IMR-90 (cell line): ENCODE results near the gene AUTS2. TPM values are rescaled to one million over a fixed set of nuclear protein-coding genes. Genes with fewer than 3 reads are reported as not detected.

Experiments used
- ATAC-seq: fragments of 200-7000 bp; cut with Tn5 transposase; 2 replicates; pipeline ENCODE4 v1.9.1; 2020; ENCODE audit warnings: low read depth, mild to moderate bottlenecking, moderate library complexity
- BruUV-seq: library from RNA; stranded (reverse); fragments of 400-500 nt; replicated peaks from 2 replicates; lab custom pipeline; 2021; lab: Mats Ljungman, UMichigan
- CTCF ChIA-PET: fragments of 300-600 bp; formaldehyde crosslinking; extraction: SDS; loops from one replicate; lab custom pipeline; 2021; ENCODE audit warnings: antibody characterized with exemption; lab: Yijun Ruan, JAX
- POLR2A ChIA-PET: fragments of 300-600 bp; sonication (Branson Sonifier 250); formaldehyde crosslinking; loops from one replicate; lab custom pipeline; 2022; ENCODE audit warnings: antibody characterized with exemption; ENCODE audit not compliant: unreplicated experiment; lab: Charles Lee
- DNase-seq: peaks from one replicate; pipeline ENCODE4 v3.0.0; 2013
- H2AFZ ChIP-seq: replicated peaks from 2 replicates; pipeline ENCODE3; 2013; ENCODE audit warnings: low read length, mild to moderate bottlenecking; ENCODE audit not compliant: poor library complexity
- H2AK5ac ChIP-seq: 2 replicates; pipeline ENCODE4 v1.6.1; 2013; ENCODE audit warnings: low read depth, low read length, inconsistent platforms
- H2AK9ac ChIP-seq: replicated peaks from 2 replicates; pipeline ENCODE3; 2013; ENCODE audit warnings: mild to moderate bottlenecking, low read depth, low read length, moderate library complexity; ENCODE audit not compliant: poor library complexity
- H2BK120ac ChIP-seq: 2 replicates; pipeline ENCODE4 v1.6.1; 2013; ENCODE audit warnings: low read depth, low read length, inconsistent platforms
- H2BK15ac ChIP-seq: 3 replicates; pipeline ENCODE4 v1.6.1; 2013; ENCODE audit warnings: low read depth, low read length, inconsistent platforms
- H2BK20ac ChIP-seq: 2 replicates; pipeline ENCODE4 v1.6.1; 2013; ENCODE audit warnings: low read depth, mild to moderate bottlenecking, inconsistent platforms, low read length, moderate library complexity
- H2BK5ac ChIP-seq: 2 replicates; pipeline ENCODE4 v1.6.1; 2013; ENCODE audit warnings: mild to moderate bottlenecking, low read depth, low read length, inconsistent platforms; ENCODE audit not compliant: poor library complexity, severe bottlenecking
- H3K14ac ChIP-seq: replicated peaks from 2 replicates; pipeline ENCODE4 v1.6.1; 2013; ENCODE audit warnings: low read depth, low read length, inconsistent platforms
- H3K18ac ChIP-seq: 2 replicates; pipeline ENCODE4 v1.6.1; 2013; ENCODE audit warnings: low read depth, low read length, control low read depth
- H3K23ac ChIP-seq: 2 replicates; pipeline ENCODE4 v1.6.1; 2013; ENCODE audit warnings: low read depth, low read length, inconsistent platforms
- H3K27ac ChIP-seq: 2 replicates; pipeline ENCODE4 v1.5.1; 2013; ENCODE audit warnings: mild to moderate bottlenecking, control low read depth, low read length; ENCODE audit not compliant: insufficient read depth
- H3K27me3 ChIP-seq: 2 replicates; pipeline ENCODE4 v1.6.1; 2013; ENCODE audit warnings: low read length; ENCODE audit not compliant: control insufficient read depth, insufficient read depth
- H3K36me3 ChIP-seq: 2 replicates; pipeline ENCODE4 v1.6.1; 2013; ENCODE audit warnings: low read length, mixed read lengths; ENCODE audit not compliant: control insufficient read depth, insufficient read depth
- H3K4ac ChIP-seq: 2 replicates; pipeline ENCODE4 v1.6.1; 2013; ENCODE audit warnings: low read depth, low read length, inconsistent platforms
- H3K4me1 ChIP-seq: 2 replicates; pipeline ENCODE4 v1.6.1; 2013; ENCODE audit warnings: low read length, mixed read lengths; ENCODE audit not compliant: control insufficient read depth, insufficient read depth
- H3K4me2 ChIP-seq: 2 replicates; pipeline ENCODE4 v1.6.1; 2013; ENCODE audit warnings: low read depth, mild to moderate bottlenecking, control low read depth, low read length, moderate library complexity
- H3K4me3 ChIP-seq: 2 replicates; pipeline ENCODE4 v1.5.1; 2013; ENCODE audit warnings: low read depth, mild to moderate bottlenecking, control low read depth, low read length, moderate library complexity; ENCODE audit not compliant: insufficient read depth
- H3K56ac ChIP-seq: 2 replicates; pipeline ENCODE4 v1.6.1; 2013; ENCODE audit warnings: low read length, inconsistent platforms; ENCODE audit not compliant: insufficient read depth; ENCODE audit errors: extremely low read depth
- H3K79me1 ChIP-seq, 2 experiments: 2 replicates each; pipeline ENCODE4 v1.6.1; 2013; ENCODE audit warnings: low read length in 2 of 2, inconsistent platforms in 1 of 2, low read depth in 1 of 2
- H3K9ac ChIP-seq: 2 replicates; pipeline ENCODE4 v1.6.1; 2013; ENCODE audit warnings: low read depth, low read length, control low read depth
- H3K9me1 ChIP-seq: 2 replicates; pipeline ENCODE4 v1.6.1; 2013; ENCODE audit warnings: low read length, inconsistent platforms; ENCODE audit not compliant: insufficient read depth
- H3K9me3 ChIP-seq: 2 replicates; pipeline ENCODE4 v1.6.1; 2013; ENCODE audit warnings: low read length; ENCODE audit not compliant: control insufficient read depth, insufficient read depth
- H4K20me1 ChIP-seq: 2 replicates; pipeline ENCODE4 v1.6.1; 2013; ENCODE audit warnings: low read length, inconsistent platforms; ENCODE audit not compliant: insufficient read depth
- H4K5ac ChIP-seq: 2 replicates; pipeline ENCODE4 v1.6.1; 2013; ENCODE audit warnings: mild to moderate bottlenecking, low read depth, low read length, control low read depth
- H4K8ac ChIP-seq, 2 experiments: 2 replicates each; pipeline ENCODE4 v1.6.1; 2013; ENCODE audit warnings: low read depth in 2 of 2, low read length in 2 of 2, control low read depth in 1 of 2, inconsistent platforms in 1 of 2
- H4K91ac ChIP-seq: 2 replicates; pipeline ENCODE4 v1.6.1; 2013; ENCODE audit warnings: low read depth, low read length, inconsistent platforms; ENCODE audit not compliant: insufficient read depth
- BHLHE40 ChIP-seq: fragments of 150-350 bp; IDR thresholded peaks from 2 replicates; pipeline ENCODE4 v1.6.1; 2016; ENCODE audit warnings: mild to moderate bottlenecking, low read depth, low read length
- CEBPB ChIP-seq: IDR thresholded peaks from 2 replicates; pipeline ENCODE4 v1.6.1; 2012; ENCODE audit warnings: low read depth, low read length, improper control_type of control experiment
- CHD1 ChIP-seq: IDR thresholded peaks from 2 replicates; pipeline ENCODE4 v1.6.1; 2012; ENCODE audit warnings: low read depth, low read length, improper control_type of control experiment
- CTCF ChIP-seq: conservative IDR thresholded peaks from 2 replicates; pipeline ENCODE4 v1.5.1; 2012; ENCODE audit warnings: mild to moderate bottlenecking, low read depth, low read length, improper control_type of control experiment
- FOS ChIP-seq: fragments of 150-350 bp; IDR thresholded peaks from 2 replicates; pipeline ENCODE4 v1.6.1; 2016; ENCODE audit warnings: low read depth, low read length
- MAFK ChIP-seq: IDR thresholded peaks from 2 replicates; pipeline ENCODE4 v1.6.1; 2012; ENCODE audit warnings: low read depth, low read length, improper control_type of control experiment
- MAZ ChIP-seq: IDR thresholded peaks from 2 replicates; pipeline ENCODE4 v1.6.1; 2012; ENCODE audit warnings: low read depth, mild to moderate bottlenecking, low read length, improper control_type of control experiment, moderate library complexity, borderline replicate concordance
- MXI1 ChIP-seq: IDR thresholded peaks from 2 replicates; pipeline ENCODE4 v1.6.1; 2012; ENCODE audit warnings: low read depth, mild to moderate bottlenecking, low read length, moderate library complexity, borderline replicate concordance
- NFE2L2 ChIP-seq: fragments of 150-350 bp; IDR thresholded peaks from 2 replicates; pipeline ENCODE4 v1.6.1; 2016; ENCODE audit warnings: low read depth, mild to moderate bottlenecking, low read length
- POLR2A ChIP-seq: IDR thresholded peaks from 2 replicates; pipeline ENCODE4 v1.6.1; 2012; ENCODE audit warnings: mild to moderate bottlenecking, low read depth, low read length
- RAD21 ChIP-seq: IDR thresholded peaks from 2 replicates; pipeline ENCODE4 v1.6.1; 2012; ENCODE audit warnings: low read length, improper control_type of control experiment
- RCOR1 ChIP-seq: IDR thresholded peaks from 2 replicates; pipeline ENCODE4 v1.6.1; 2012; ENCODE audit warnings: mild to moderate bottlenecking, low read length, improper control_type of control experiment; ENCODE audit not compliant: insufficient replicate concordance
- RFX5 ChIP-seq: IDR thresholded peaks from 2 replicates; pipeline ENCODE4 v1.8.0; 2012; ENCODE audit warnings: low read depth, mild to moderate bottlenecking, low read length, moderate library complexity
- SMC3 ChIP-seq: fragments of 150-350 bp; IDR thresholded peaks from 2 replicates; pipeline ENCODE4 v1.6.1; 2016; ENCODE audit warnings: low read depth, mild to moderate bottlenecking, antibody characterized with exemption, low read length, moderate library complexity
- USF2 ChIP-seq: fragments of 150-350 bp; IDR thresholded peaks from 2 replicates; pipeline ENCODE4 v1.6.1; 2017; ENCODE audit warnings: mild to moderate bottlenecking, antibody characterized with exemption, low read length, low read depth
- WGBS, 2 experiments: methylation state at CpG; one replicate each; pipeline versions ENCODE4 v1.1.5 to v1.1.7; 2013; ENCODE audit warnings: missing lambda C conversion rate in 2 of 2; ENCODE audit not compliant: insufficient read length in 1 of 2; ENCODE audit errors: extremely low coverage in 2 of 2; 5-methylcytosine and 5-hydroxymethylcytosine counted together
- dilution Hi-C: fragments of 300-500 bp; cut with HindIII; formaldehyde crosslinking; loops from one replicate; pipeline ENCODE4 v1.14.3; 2018; ENCODE audit warnings: low sequenced_read_pairs; ENCODE audit not compliant: unreplicated experiment
- in situ Hi-C: fragments of 300-500 bp; cut with MboI; formaldehyde crosslinking; loops from 3 replicates; pipeline ENCODE4 v1.14.3; 2019; ENCODE audit warnings: low sequenced_read_pairs, inconsistent platforms, mixed read lengths
- intact Hi-C: fragments of 100-400 bp; cut with micrococcal nuclease; formaldehyde crosslinking; loops from 2 replicates; pipeline ENCODE4 v1.10.0; 2022
- polyA plus RNA-seq, 3 experiments: library from polyadenylated mRNA; depleted of rRNA; stranded (reverse); fragments of >200 nt; gene quantifications; 2 replicates each; pipeline ENCODE4 v1.2.3, GENCODE V29; 2012; ENCODE audit warnings: low replicate concordance in 1 of 3
- total RNA-seq: library from RNA; depleted of rRNA; stranded (reverse); fragments of >200 nt; gene quantifications from 2 replicates; pipeline ENCODE4 v1.2.3, GENCODE V29; 2012
- TF ChIP-seq, protein P1 (sequence below): fragments of 150-350 bp; IDR thresholded peaks from 2 replicates; pipeline ENCODE4 v1.6.1; 2016; ENCODE audit warnings: low read depth, mild to moderate bottlenecking, low read length, moderate library complexity, borderline replicate concordance

AUTS2 gene
- total and polyA plus RNA-seq, 2 of the 4 experiments (the other 2 are of a cell fraction) = 0.90 to 3.0 TPM

DNA sequence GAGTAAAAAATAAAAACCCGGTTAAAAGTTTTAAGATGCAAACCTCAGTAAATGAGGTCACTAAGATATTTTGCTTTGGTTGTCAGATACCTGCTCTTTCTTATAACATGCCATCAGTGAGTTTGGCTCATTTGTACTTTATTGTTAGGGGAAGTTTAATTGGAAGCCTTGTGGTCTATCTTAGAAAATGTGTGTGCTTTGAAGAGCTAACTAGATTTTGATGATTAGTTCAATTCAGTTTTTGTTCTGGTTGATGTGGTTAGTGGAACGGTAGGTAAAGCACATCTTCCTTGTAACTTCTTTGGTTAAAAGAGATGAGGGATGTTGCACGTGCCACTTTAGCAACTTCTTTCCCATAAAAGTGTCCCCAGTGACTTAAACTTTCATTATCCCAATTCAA is 1180.3 kb downstream of the AUTS2 start:
- in situ Hi-C loops (no loop called here), dilution Hi-C loops (no loop called here), intact Hi-C loops (no loop called here)
- no peak for TF ChIP-seq MAZ
- TF ChIP-seq CEBPB = no peak
- no peak for TF ChIP-seq CHD1
- no peak for TF ChIP-seq FOS
- TF ChIP-seq BHLHE40 = no peak
- no peak for TF ChIP-seq RCOR1
- TF ChIP-seq SMC3 = no peak
- no peak for TF ChIP-seq NFE2L2
- TF ChIP-seq USF2 = no peak
- TF ChIP-seq CTCF = no peak
- TF ChIP-seq MXI1 = no peak
- TF ChIP-seq RFX5 = no peak
- TF ChIP-seq, protein P1, sequence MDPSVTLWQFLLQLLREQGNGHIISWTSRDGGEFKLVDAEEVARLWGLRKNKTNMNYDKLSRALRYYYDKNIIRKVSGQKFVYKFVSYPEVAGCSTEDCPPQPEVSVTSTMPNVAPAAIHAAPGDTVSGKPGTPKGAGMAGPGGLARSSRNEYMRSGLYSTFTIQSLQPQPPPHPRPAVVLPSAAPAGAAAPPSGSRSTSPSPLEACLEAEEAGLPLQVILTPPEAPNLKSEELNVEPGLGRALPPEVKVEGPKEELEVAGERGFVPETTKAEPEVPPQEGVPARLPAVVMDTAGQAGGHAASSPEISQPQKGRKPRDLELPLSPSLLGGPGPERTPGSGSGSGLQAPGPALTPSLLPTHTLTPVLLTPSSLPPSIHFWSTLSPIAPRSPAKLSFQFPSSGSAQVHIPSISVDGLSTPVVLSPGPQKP = no peak
- TF ChIP-seq MAFK = no peak
- TF ChIP-seq RAD21 = no peak
- no peak for TF ChIP-seq POLR2A
- no peaks in the 10 kb centered on the region for H3K9me1 ChIP-seq
- no peak overlapping the region for H3K14ac ChIP-seq
- no peak overlapping the region for H3K23ac ChIP-seq
- H4K5ac ChIP-seq = no peak overlapping the region
- WGBS, 2 experiments = no CpG with 5 or more reads among the region's 3 CpGs
- no peak overlapping the region for H3K4me3 ChIP-seq
- ChIA-PET CTCF (no interaction called here), POLR2A (no interaction called here)
- H4K8ac ChIP-seq = no peak overlapping the region
- H3K4me1 ChIP-seq = no peaks in the 10 kb centered on the region
- H3K18ac ChIP-seq = no peak overlapping the region
- no peak overlapping the region for H2BK120ac ChIP-seq
- H3K27me3 ChIP-seq = no peaks in the 10 kb centered on the region
- no peak overlapping the region for H3K4me2 ChIP-seq
- DNase-seq (no peak), ATAC-seq (no peak)
- H2BK5ac ChIP-seq = no peak overlapping the region
- peaks cover 11% of the 10 kb centered on the region for H3K36me3 ChIP-seq
- no peak overlapping the region for H2BK20ac ChIP-seq
- H3K79me1 ChIP-seq = no peaks in the 10 kb centered on the region
- no peak overlapping the region for H2AFZ ChIP-seq
- no peak overlapping the region for H2BK15ac ChIP-seq
- H3K56ac ChIP-seq = no peak overlapping the region
- H3K9ac ChIP-seq = no peak overlapping the region
- H3K4ac ChIP-seq = no peak overlapping the region
- BruUV-seq = no TSS peak
- no peak overlapping the region for H2AK9ac ChIP-seq
- H4K20me1 ChIP-seq = no peaks in the 10 kb centered on the region
- H3K9me3 ChIP-seq = no peaks in the 10 kb centered on the region
- no peak overlapping the region for H4K91ac ChIP-seq
- no peak overlapping the region for H3K27ac ChIP-seq
- H2AK5ac ChIP-seq = no peak overlapping the region
